Subcutaneous adipose tissue (tissue), 4 donors: Measurements from ENCODE around the gene TACC2. TPM values are rescaled to one million over a fixed set of nuclear protein-coding genes. Genes with fewer than 3 reads are reported as not detected.

Source experiments
- CTCF ChIP-seq: fragments of 450-650 bp; IDR thresholded peaks from one replicate; pipeline ENCODE4 v1.5.1; 2016; ENCODE audit warnings: low read depth, mild to moderate bottlenecking, control low read depth, antibody characterized with exemption, moderate library complexity
- total RNA-seq, 4 donors: library from RNA; depleted of rRNA; stranded (reverse); fragments of >200 nt; gene quantifications; one replicate each; pipeline ENCODE4 v1.1.0, GENCODE V29; 2016

TACC2 gene
- total RNA-seq, 4 donors from 2014 or later = 16.1 to 71.6 (median 23.3) TPM

GRCh38 chr10:122243550-122243949 lies 254.6 kb downstream of the TACC2 start:
- no peak for TF ChIP-seq CTCF

GRCh38 chr10:122244001-122244975 lies 255.3 kb downstream of the TACC2 start:
- no peak for TF ChIP-seq CTCF

- no peak for TF ChIP-seq CTCF
Observed at GRCh38 chr10:122245136-122245535, 256.2 kb downstream of the TACC2 start.

GRCh38 chr10:122245897-122246296 lies 256.9 kb downstream of the TACC2 start:
- no peak for TF ChIP-seq CTCF

- no peak for TF ChIP-seq CTCF
Observed at GRCh38 chr10:122246830-122247520, 258.0 kb downstream of the TACC2 start.

GRCh38 chr10:122248356-122249302 lies 259.7 kb downstream of the TACC2 start:
- no peak for TF ChIP-seq CTCF
